ENCODE measurements around the gene PEX5L. TPM values are rescaled to one million over a fixed set of nuclear protein-coding genes. Genes with fewer than 3 reads are reported as not detected.

The PEX5L gene
- total RNA-seq, 1 experiment from 2014 or later: 3.2 TPM

DNA sequence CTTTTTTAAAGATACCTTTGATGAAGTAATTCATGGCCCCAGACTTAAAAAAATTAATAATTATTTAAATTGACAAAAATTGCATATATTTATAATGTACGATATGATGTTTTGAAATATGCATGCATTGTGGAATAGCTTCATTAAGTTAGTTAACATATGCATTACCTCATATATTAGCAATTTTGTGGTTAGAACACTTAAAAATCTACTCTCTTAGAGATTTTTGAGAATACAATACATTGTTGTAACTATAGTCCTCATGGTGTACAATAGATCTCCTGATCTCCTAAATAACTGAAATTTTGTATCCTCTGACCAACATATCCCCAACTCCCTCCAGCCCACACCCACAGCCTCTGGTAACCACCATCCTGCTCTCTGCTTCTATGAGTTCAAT is 104.1 kb downstream of the PEX5L start (continued):
- TF ChIP-seq, protein P1, sequence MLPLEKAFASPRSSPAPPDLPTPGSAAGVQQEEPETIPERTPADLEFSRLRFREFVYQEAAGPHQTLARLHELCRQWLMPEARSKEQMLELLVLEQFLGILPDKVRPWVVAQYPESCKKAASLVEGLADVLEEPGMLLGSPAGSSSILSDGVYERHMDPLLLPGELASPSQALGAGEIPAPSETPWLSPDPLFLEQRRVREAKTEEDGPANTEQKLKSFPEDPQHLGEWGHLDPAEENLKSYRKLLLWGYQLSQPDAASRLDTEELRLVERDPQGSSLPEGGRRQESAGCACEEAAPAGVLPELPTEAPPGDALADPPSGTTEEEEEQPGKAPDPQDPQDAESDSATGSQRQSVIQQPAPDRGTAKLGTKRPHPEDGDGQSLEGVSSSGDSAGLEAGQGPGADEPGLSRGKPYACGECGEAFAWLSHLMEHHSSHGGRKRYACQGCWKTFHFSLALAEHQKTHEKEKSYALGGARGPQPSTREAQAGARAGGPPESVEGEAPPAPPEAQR (CRISPR knock-in tag; IDR thresholded peaks at IDR 0.05): no peak
- TF ChIP-seq, protein P2, sequence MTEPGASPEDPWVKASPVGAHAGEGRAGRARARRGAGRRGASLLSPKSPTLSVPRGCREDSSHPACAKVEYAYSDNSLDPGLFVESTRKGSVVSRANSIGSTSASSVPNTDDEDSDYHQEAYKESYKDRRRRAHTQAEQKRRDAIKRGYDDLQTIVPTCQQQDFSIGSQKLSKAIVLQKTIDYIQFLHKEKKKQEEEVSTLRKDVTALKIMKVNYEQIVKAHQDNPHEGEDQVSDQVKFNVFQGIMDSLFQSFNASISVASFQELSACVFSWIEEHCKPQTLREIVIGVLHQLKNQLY (CRISPR knock-in tag; IDR thresholded peaks at IDR 0.05): no peak
- TF ChIP-seq TEAD4 (CRISPR knock-in tag; IDR thresholded peaks at IDR 0.05) (no peak), JUN (CRISPR knock-in tag; IDR thresholded peaks at IDR 0.05) (no peak), RORB (CRISPR knock-in tag; IDR thresholded peaks at IDR 0.05) (no peak)

DNA sequence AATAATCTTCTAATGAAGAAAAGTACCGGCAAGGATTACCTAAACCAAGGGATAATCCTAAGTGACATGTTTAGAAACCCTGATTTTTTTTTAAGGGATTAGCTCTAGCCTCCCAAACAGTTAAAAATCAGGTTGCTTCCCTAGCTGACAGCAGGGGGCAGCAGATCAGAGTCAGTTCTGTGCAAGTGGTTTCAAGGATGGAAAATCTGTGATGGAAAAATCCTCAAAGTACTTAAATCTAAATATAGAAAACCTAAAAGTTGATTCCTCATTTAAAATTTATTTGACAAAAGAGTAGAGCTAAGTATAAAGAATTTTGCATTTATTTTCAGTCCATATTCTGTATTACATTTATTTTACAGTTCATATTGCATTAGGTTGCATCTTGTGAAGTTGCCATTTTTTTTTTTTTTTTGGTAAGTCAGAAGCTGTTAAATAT is 107.6 kb downstream of the PEX5L start:
- CTCF ChIA-PET: interaction anchor here (0.6 to 2.2 kb wide), 36 partner anchors 10 to 1056 kb away, joined by 3 to 17 read pairs (median 4); partner anchors contain the start of gene PEX5L
- no peak overlapping the region for H3K4me3 Mint-ChIP-seq
- no peak overlapping the region for H3K27ac Mint-ChIP-seq
- H3K36me3 Mint-ChIP-seq: no peaks in the 10 kb centered on the region
- DNase-seq (ENCODE audit: low spot score): peak; percentile 67
- H3K9me3 Mint-ChIP-seq: no peaks in the 10 kb centered on the region
- TF ChIP-seq, protein P3, sequence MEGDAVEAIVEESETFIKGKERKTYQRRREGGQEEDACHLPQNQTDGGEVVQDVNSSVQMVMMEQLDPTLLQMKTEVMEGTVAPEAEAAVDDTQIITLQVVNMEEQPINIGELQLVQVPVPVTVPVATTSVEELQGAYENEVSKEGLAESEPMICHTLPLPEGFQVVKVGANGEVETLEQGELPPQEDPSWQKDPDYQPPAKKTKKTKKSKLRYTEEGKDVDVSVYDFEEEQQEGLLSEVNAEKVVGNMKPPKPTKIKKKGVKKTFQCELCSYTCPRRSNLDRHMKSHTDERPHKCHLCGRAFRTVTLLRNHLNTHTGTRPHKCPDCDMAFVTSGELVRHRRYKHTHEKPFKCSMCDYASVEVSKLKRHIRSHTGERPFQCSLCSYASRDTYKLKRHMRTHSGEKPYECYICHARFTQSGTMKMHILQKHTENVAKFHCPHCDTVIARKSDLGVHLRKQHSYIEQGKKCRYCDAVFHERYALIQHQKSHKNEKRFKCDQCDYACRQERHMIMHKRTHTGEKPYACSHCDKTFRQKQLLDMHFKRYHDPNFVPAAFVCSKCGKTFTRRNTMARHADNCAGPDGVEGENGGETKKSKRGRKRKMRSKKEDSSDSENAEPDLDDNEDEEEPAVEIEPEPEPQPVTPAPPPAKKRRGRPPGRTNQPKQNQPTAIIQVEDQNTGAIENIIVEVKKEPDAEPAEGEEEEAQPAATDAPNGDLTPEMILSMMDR (IDR thresholded peaks at IDR 0.05): peak; percentile 38; the same call in 1 of the 2 replicates
- TF ChIP-seq SMAD3 (CRISPR knock-in tag; IDR thresholded peaks at IDR 0.05; ENCODE audit: borderline replicate concordance): no peak
- peak; percentile 70 for ATAC-seq
- H3K4me1 Mint-ChIP-seq: peaks cover 23% of the 10 kb centered on the region
- no peaks in the 10 kb centered on the region for H3K27me3 Mint-ChIP-seq (ENCODE audit: low read depth)
- POLR2A ChIA-PET: no interaction called here

DNA sequence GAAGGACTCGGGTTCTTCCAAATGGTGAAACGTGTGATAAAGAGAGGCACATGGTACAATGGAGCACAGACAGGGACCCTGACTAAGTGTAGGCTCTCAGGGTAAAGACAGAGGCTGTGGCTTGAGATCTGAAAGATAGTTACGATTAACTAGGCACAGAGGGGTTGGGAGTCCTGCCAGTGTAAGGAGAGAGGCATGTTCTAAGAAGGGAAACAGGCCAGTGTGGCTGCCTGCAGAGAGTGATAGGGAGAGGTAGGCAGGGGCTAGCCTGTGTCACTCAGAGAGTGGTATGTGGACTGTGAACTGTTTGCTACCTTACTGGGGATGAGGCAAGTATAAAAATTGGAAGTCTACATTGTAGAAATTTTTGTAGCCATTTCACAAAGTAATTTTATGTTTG is 109.5 kb downstream of the PEX5L start:
- CTCF ChIA-PET: no interaction called here
- peaks cover 29% of the 10 kb centered on the region for H3K4me1 Mint-ChIP-seq
- DNase-seq (ENCODE audit: low spot score) (no peak), ATAC-seq (peak; percentile 61)
- H3K27ac Mint-ChIP-seq: no peak overlapping the region
- no peak overlapping the region for H3K4me3 Mint-ChIP-seq
- POLR2A ChIA-PET: no interaction called here
- no peaks in the 10 kb centered on the region for H3K36me3 Mint-ChIP-seq
- TF ChIP-seq, protein P4, sequence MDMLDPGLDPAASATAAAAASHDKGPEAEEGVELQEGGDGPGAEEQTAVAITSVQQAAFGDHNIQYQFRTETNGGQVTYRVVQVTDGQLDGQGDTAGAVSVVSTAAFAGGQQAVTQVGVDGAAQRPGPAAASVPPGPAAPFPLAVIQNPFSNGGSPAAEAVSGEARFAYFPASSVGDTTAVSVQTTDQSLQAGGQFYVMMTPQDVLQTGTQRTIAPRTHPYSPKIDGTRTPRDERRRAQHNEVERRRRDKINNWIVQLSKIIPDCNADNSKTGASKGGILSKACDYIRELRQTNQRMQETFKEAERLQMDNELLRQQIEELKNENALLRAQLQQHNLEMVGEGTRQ (CRISPR knock-in tag; IDR thresholded peaks at IDR 0.05): no peak
- TF ChIP-seq, protein P5, sequence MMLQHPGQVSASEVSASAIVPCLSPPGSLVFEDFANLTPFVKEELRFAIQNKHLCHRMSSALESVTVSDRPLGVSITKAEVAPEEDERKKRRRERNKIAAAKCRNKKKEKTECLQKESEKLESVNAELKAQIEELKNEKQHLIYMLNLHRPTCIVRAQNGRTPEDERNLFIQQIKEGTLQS (CRISPR knock-in tag; conservative IDR thresholded peaks at IDR 0.05): no peak
- TF ChIP-seq GRHL2 (CRISPR knock-in tag; IDR thresholded peaks at IDR 0.05; ENCODE audit: insufficient replicate concordance, severe bottlenecking) (no peak), RELA (CRISPR knock-in tag; IDR thresholded peaks at IDR 0.05; ENCODE audit: borderline replicate concordance) (no peak)
- no peaks in the 10 kb centered on the region for H3K27me3 Mint-ChIP-seq (ENCODE audit: low read depth)
- H3K9me3 Mint-ChIP-seq: no peaks in the 10 kb centered on the region

DNA sequence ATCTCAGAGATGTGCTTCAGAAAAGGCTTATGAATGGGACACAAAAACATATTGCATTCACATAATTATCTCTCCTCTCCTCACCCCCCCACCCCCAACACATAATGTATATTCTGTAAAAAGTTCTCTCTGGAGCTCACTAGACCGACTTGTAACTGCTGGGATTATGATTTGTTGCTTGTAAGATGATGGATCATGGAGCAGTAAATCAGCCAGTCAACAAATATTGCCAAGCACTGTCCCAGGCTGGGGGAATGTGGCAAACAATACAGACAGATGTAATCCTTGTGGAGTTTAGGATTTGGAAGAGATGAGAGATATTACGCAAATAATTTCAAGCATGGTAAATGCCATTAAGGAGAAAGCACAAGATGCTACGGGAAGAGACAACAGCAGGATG is 114.8 kb downstream of the PEX5L start:
- Mint-ChIP-seq H3K27ac (peak overlapping the region; percentile 66; the same call in 1 of the 2 replicates), H3K4me1 (peaks cover 22% of the 10 kb centered on the region), H3K27me3 (ENCODE audit: low read depth) (no peaks in the 10 kb centered on the region), H3K4me3 (no peak overlapping the region), H3K9me3 (no peaks in the 10 kb centered on the region), H3K36me3 (no peaks in the 10 kb centered on the region)
- CTCF ChIA-PET: interaction anchor here (0.8 kb wide), 1 partner anchor 111 kb away, joined by 3 read pairs; no protein-coding TSS in a partner anchor
- POLR2A ChIA-PET: interaction anchor here (1.1 kb wide), 1 partner anchor 27 kb away, joined by 8 read pairs; no protein-coding TSS in a partner anchor
- ATAC-seq (no peak), DNase-seq (ENCODE audit: low spot score) (no peak)
- TF ChIP-seq PRRX2 (CRISPR knock-in tag; IDR thresholded peaks at IDR 0.05) (no peak), GRHL2 (CRISPR knock-in tag; IDR thresholded peaks at IDR 0.05; ENCODE audit: insufficient replicate concordance, severe bottlenecking) (no peak), NFYB (CRISPR knock-in tag; conservative IDR thresholded peaks at IDR 0.05; ENCODE audit: low read depth) (no peak), ZNF121 (CRISPR knock-in tag; IDR thresholded peaks at IDR 0.05) (no peak), SMAD4 (CRISPR knock-in tag; IDR thresholded peaks at IDR 0.05) (no peak)
- TF ChIP-seq, protein P6, sequence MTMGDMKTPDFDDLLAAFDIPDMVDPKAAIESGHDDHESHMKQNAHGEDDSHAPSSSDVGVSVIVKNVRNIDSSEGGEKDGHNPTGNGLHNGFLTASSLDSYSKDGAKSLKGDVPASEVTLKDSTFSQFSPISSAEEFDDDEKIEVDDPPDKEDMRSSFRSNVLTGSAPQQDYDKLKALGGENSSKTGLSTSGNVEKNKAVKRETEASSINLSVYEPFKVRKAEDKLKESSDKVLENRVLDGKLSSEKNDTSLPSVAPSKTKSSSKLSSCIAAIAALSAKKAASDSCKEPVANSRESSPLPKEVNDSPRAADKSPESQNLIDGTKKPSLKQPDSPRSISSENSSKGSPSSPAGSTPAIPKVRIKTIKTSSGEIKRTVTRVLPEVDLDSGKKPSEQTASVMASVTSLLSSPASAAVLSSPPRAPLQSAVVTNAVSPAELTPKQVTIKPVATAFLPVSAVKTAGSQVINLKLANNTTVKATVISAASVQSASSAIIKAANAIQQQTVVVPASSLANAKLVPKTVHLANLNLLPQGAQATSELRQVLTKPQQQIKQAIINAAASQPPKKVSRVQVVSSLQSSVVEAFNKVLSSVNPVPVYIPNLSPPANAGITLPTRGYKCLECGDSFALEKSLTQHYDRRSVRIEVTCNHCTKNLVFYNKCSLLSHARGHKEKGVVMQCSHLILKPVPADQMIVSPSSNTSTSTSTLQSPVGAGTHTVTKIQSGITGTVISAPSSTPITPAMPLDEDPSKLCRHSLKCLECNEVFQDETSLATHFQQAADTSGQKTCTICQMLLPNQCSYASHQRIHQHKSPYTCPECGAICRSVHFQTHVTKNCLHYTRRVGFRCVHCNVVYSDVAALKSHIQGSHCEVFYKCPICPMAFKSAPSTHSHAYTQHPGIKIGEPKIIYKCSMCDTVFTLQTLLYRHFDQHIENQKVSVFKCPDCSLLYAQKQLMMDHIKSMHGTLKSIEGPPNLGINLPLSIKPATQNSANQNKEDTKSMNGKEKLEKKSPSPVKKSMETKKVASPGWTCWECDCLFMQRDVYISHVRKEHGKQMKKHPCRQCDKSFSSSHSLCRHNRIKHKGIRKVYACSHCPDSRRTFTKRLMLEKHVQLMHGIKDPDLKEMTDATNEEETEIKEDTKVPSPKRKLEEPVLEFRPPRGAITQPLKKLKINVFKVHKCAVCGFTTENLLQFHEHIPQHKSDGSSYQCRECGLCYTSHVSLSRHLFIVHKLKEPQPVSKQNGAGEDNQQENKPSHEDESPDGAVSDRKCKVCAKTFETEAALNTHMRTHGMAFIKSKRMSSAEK (CRISPR knock-in tag; IDR thresholded peaks at IDR 0.05; ENCODE audit: borderline replicate concordance): no peak
- TF ChIP-seq, protein P7, sequence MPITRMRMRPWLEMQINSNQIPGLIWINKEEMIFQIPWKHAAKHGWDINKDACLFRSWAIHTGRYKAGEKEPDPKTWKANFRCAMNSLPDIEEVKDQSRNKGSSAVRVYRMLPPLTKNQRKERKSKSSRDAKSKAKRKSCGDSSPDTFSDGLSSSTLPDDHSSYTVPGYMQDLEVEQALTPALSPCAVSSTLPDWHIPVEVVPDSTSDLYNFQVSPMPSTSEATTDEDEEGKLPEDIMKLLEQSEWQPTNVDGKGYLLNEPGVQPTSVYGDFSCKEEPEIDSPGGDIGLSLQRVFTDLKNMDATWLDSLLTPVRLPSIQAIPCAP (CRISPR knock-in tag; IDR thresholded peaks at IDR 0.05): no peak

Measured in WTC11 (cell line).